Stomach (tissue), 4 donors: ENCODE data around the gene PIR.

Experiments used
- POLR2A ChIP-seq, 4 donors: fragments of 450-650 bp; IDR thresholded peaks; one replicate each; pipeline ENCODE4 v1.6.1; 2016; ENCODE audit warnings: antibody characterized with exemption in 4 of 4, control low read depth in 2 of 4, mild to moderate bottlenecking in 1 of 4, moderate library complexity in 1 of 4
- POLR2AphosphoS5 ChIP-seq, 3 donors: sonication (generic); formaldehyde crosslinking; IDR thresholded peaks; one replicate each; pipeline ENCODE4 v1.6.1; 2016; ENCODE audit warnings: antibody characterized with exemption in 3 of 3
- TF ChIP-seq, protein P1 (sequence below), 7 experiments: fragments of 450-650 bp in 4 of 7; fragments of 200-600 bp in 3 of 7; sonication (generic) in 3 of 7; IDR thresholded peaks; one replicate each; pipeline ENCODE4 v1.5.1; 2016 to 2019; ENCODE audit warnings: antibody characterized with exemption in 7 of 7, control low read depth in 2 of 7, mild to moderate bottlenecking in 1 of 7

DNA sequence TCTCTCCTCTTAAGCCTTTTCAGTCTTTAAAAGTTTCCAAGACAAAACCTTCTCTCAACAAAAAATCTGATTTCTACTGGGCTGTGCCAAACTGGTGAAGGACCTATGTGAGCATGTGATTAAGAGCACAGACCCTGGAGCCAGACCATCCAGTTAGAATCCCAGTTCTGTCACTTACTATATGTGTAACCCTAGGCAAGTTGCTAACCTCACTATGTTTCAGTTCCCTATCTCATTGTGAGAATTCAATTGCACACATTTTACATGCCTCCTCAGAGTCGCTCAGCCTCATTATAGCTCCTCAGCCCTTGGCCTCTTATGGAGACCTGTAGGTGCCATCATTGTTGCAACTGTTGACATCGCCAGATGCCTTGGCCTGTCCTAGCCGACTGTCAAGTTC is 54.8 kb downstream of the PIR start:
- TF ChIP-seq, protein P1, sequence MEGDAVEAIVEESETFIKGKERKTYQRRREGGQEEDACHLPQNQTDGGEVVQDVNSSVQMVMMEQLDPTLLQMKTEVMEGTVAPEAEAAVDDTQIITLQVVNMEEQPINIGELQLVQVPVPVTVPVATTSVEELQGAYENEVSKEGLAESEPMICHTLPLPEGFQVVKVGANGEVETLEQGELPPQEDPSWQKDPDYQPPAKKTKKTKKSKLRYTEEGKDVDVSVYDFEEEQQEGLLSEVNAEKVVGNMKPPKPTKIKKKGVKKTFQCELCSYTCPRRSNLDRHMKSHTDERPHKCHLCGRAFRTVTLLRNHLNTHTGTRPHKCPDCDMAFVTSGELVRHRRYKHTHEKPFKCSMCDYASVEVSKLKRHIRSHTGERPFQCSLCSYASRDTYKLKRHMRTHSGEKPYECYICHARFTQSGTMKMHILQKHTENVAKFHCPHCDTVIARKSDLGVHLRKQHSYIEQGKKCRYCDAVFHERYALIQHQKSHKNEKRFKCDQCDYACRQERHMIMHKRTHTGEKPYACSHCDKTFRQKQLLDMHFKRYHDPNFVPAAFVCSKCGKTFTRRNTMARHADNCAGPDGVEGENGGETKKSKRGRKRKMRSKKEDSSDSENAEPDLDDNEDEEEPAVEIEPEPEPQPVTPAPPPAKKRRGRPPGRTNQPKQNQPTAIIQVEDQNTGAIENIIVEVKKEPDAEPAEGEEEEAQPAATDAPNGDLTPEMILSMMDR (IDR thresholded peaks at IDR 0.05), result no peak
- no peak for TF ChIP-seq POLR2AphosphoS5 (IDR thresholded peaks at IDR 0.05)
- no peak for TF ChIP-seq POLR2A (IDR thresholded peaks at IDR 0.05)
